Coronary artery (tissue), 2 donors: ENCODE measurements around the gene TOP1.

Experiments used
- DNase-seq: peaks from one replicate; pipeline ENCODE4 v3.0.0-alpha.2; 2017; ENCODE audit warnings: low spot score
- H3K27ac ChIP-seq, 2 donors: fragments of 200-600 bp; sonication (generic); one replicate each; pipeline ENCODE4 v1.5.1; 2016 to 2019
- H3K4me3 ChIP-seq: fragments of 200-600 bp; sonication (generic); 2 replicates; pipeline ENCODE4 v1.5.1; 2016; ENCODE audit warnings: mild to moderate bottlenecking, moderate library complexity
- TF ChIP-seq, protein P1 (sequence below): fragments of 200-600 bp; sonication (generic); IDR thresholded peaks from one replicate; pipeline ENCODE4 v1.5.1; 2019; ENCODE audit warnings: antibody characterized with exemption

TOP1 gene

DNA sequence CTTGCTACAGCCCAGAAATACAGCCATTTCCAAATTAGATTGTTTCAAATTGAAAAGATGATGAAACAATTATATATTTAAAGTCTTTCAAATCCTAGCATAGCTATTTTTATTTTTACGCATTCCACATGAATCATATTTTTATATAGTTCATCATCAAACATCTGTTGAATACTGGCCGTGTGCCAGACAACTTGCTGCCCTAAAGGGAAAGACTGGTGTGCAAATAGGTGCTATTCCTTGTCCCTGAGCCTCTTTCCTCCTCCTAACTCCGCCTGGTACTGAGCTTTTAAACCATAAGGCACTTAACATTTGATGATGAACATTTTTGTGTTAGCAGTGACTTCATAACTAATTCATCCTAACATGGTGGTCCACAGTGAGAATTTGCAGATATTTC is 90.0 kb downstream of the TOP1 start:
- TF ChIP-seq, protein P1, sequence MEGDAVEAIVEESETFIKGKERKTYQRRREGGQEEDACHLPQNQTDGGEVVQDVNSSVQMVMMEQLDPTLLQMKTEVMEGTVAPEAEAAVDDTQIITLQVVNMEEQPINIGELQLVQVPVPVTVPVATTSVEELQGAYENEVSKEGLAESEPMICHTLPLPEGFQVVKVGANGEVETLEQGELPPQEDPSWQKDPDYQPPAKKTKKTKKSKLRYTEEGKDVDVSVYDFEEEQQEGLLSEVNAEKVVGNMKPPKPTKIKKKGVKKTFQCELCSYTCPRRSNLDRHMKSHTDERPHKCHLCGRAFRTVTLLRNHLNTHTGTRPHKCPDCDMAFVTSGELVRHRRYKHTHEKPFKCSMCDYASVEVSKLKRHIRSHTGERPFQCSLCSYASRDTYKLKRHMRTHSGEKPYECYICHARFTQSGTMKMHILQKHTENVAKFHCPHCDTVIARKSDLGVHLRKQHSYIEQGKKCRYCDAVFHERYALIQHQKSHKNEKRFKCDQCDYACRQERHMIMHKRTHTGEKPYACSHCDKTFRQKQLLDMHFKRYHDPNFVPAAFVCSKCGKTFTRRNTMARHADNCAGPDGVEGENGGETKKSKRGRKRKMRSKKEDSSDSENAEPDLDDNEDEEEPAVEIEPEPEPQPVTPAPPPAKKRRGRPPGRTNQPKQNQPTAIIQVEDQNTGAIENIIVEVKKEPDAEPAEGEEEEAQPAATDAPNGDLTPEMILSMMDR = no peak
- Histone ChIP-seq H3K27ac (no peak overlapping the region), H3K4me3 (no peak overlapping the region)
- DNase-seq = no peak

DNA sequence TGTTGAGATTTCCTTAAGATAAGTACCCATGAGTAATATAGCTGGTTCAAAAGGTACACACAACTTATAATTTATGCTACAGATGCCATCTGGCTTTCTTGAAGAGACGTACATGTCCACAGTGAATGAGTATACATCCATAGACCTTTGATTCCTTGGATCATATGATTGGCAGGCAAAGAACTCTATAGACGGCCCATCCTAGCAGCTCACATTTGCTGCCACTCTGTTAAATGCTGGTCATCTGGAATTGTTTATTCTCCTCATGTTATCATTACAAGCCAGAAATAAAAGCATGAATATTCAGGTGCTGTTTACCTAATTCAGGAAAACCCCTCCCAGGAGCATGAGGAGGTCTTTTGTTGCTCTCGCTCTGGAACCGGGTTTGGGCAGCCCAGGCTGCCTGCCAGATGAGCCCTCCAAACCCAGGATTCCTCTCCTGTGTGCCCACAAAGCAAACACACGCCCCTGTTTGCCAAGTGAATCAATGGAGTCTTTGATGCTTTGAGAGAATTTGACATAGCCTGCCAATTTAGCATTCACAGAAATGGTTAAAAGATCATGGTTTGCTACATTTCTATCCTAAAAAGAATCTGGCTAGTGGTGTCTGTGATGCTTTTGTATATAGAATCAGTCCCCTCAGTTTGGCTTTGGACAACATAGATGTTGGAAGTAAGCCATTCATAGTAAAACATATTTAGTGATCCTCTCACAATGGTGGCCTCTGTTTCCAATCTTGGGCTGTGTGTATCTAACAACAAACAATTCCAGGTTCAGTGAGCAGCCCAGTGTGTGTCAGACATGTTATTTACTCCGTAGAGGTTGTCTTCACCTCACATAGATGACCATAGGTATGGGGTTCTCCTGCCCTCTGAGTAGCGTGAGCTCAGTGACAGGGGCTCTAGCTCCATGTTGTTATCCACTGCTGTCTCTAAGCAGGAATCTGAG is 91.3 kb downstream of the TOP1 start:
- H3K4me3 ChIP-seq = no peak overlapping the region
- no peak for DNase-seq
- H3K27ac ChIP-seq = no peak overlapping the region
- TF ChIP-seq, protein P1 = no peak

DNA sequence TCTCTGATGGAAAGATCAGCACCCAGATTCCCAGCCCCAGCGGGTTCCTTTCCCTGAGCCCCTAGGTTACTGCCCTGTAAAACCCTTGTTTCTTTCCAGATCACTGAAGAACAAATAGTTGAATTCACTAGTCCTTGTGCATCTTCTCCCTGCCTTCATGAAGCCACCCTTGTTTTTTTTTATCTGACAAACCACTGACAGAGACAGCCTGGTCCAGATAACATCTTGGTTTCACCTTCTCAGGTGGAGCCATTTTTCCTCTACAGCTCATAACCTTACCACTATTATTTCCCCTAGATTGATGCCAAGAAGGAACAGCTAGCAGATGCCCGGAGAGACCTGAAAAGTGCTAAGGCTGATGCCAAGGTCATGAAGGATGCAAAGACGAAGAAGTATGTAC is 92.8 kb downstream of the TOP1 start:
- no peak overlapping the region for H3K27ac ChIP-seq
- TF ChIP-seq, protein P1 = no peak
- no peak overlapping the region for H3K4me3 ChIP-seq

DNA sequence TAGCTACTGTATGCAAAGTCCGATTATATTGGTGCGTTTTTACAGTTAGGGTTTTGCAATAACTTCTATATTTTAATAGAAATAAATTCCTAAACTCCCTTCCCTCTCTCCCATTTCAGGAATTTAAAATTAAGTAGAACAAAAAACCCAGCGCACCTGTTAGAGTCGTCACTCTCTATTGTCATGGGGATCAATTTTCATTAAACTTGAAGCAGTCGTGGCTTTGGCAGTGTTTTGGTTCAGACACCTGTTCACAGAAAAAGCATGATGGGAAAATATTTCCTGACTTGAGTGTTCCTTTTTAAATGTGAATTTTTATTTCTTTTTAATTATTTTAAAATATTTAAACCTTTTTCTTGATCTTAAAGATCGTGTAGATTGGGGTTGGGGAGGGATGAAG is 95.0 kb downstream of the TOP1 start:
- Histone ChIP-seq H3K4me3 (no peak overlapping the region), H3K27ac (no peak overlapping the region)
- no peak for DNase-seq
- TF ChIP-seq, protein P1 = no peak

More for the DNA sequence above, 92.8 kb downstream of the TOP1 start:
- DNase-seq = no peak

DNA sequence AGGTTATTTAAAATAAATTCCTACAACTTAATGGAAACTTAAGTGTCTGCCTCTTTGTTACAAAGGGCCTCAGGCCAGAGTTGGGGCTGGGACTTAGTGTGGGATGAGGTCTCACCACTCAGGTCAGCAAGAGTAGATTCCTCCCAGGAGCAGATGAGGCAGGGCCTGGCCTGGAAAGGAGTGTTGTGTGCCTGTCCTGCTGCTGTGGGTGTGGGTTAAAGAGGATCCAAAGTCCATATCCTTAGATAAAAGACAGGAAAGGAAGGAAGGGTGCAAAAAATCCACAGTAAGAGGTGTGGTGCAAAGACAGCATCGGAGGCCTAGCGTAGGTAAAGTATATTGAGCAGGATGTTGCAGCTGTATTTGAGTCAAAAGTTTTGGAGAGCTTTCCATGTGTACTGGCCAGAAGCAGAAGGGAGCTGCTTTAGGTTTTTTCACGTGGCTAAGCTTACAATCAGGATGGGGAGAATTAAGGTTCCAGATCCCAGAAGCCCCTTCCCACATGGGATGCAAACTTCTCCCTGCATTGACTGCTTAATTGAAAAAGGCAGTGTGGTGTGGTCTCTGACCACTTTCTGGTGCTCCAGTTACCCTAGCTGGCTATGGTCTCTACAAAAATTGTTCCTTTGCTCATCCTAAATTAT is 96.0 kb downstream of the TOP1 start:
- DNase-seq = no peak
- H3K27ac ChIP-seq = no peak overlapping the region
- no peak overlapping the region for H3K4me3 ChIP-seq
- TF ChIP-seq, protein P1 = no peak

DNA sequence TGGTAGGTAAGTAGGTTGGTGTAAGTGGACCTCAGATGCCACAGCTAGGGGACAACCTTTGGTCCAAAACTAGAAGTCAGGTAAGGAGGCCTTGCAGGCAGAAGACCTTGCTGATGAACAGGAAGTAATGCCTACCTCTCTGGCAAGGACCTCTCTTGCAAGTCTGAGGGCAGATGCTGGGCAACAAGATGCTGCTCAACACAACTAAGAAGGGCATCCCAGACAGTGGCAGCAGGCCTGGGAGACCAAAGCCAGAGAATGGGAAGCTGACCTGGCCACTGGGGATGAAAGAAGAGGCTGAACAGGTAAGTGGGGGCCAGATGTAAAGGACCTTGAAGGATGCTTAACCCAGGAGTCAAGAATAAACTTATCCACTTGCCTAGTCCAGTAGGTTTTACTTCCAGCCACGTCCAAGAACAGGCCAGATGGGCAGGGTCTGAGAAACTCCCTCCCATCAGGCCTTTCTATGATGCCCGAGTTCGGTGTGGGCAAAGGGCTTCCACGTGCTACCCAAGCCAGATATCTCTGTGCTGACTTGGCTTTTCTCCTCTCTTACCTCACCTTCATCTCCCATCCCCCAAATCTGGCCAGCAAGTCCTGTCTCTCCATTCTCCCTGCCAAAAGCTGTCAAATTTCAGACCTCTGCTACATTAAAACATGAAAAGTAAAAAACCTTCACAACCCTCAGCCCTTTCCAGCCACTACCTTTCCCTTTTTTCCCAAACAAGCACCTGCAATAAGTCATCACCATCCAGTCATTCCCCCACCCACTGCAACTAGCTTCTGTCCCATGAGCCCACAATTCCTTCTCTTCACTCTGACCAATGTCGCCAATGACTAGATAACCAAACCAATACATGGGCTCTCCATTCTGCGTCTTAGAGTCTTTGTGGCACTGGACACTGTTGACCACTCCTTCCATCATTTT is 97.2 kb downstream of the TOP1 start:
- Histone ChIP-seq H3K27ac (no peak overlapping the region), H3K4me3 (no peak overlapping the region)
- no peak for DNase-seq
- TF ChIP-seq, protein P1 = no peak
